ENCODE measurements around the gene EPB41.

DNA sequence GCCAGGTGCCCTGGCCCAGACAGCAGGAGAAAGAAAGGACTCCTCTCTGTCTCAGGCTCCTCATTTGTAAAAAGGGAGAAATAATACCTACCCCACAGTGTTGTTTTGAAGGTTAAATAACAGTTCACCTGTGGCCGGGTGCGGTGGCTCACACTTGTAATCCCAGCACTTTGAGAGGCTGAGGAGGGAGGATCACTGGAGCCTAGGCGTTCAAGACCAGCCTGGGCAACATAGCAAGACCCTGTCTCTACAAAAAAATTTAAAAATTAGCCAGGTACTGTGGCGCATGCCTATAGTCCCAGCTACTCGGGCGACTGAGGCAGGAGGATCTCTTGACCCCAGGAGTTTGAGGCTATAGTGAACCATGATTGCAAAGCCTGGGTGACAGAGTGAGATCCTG lies 211.8 kb downstream of the EPB41 start:
- TF ChIP-seq, protein P1, sequence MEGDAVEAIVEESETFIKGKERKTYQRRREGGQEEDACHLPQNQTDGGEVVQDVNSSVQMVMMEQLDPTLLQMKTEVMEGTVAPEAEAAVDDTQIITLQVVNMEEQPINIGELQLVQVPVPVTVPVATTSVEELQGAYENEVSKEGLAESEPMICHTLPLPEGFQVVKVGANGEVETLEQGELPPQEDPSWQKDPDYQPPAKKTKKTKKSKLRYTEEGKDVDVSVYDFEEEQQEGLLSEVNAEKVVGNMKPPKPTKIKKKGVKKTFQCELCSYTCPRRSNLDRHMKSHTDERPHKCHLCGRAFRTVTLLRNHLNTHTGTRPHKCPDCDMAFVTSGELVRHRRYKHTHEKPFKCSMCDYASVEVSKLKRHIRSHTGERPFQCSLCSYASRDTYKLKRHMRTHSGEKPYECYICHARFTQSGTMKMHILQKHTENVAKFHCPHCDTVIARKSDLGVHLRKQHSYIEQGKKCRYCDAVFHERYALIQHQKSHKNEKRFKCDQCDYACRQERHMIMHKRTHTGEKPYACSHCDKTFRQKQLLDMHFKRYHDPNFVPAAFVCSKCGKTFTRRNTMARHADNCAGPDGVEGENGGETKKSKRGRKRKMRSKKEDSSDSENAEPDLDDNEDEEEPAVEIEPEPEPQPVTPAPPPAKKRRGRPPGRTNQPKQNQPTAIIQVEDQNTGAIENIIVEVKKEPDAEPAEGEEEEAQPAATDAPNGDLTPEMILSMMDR (IDR thresholded peaks at IDR 0.05) = no peak
- TF ChIP-seq POLR2A (IDR thresholded peaks at IDR 0.05) = no peak

Data from Peyer's patch (tissue), 4 donors.